Activated naive CD4-positive, alpha-beta T cell treated with anti-CD3 and anti-CD28 coated beads, Interleukin-2, amount 10 ng/mL, durations not matched to agents 5 hours and 36 hours (primary cell): ENCODE data around the gene USP50. TPM values are rescaled to one million over a fixed set of nuclear protein-coding genes. Genes with fewer than 3 reads are reported as not detected.

Experiments used
- total RNA-seq, 2 experiments: library from RNA; stranded (reverse); gene quantifications; one replicate each; pipeline ENCODE4 v1.2.3, GENCODE V29; 2021

USP50 gene
- total RNA-seq: not detected

GRCh38 chr15:50546566-50546965 is at the start of gene USP50:
USP50 (minus strand) TSS chr15:50546666; CDS start chr15:50546525, 141 bp downstream.

Other genes starting within 250 kb of the USP50 start
- gene GABPB1, start 191.5 kb downstream of the USP50 start, total RNA-seq: 10 to 100 TPM; 27.7 to 29.8 TPM
- gene USP8, start 122.3 kb downstream of the USP50 start, total RNA-seq: 10 to 100 TPM; 49.4 to 54.9 TPM
- 10 to 100 TPM; 40.8 to 41.1 TPM for gene TRPM7, start 140.1 kb upstream of the USP50 start, total RNA-seq
- 10 to 100 TPM; 74.6 to 82.4 TPM for gene SPPL2A, start 219.0 kb upstream of the USP50 start, total RNA-seq